Mesodermal cell (in vitro differentiated cells): ENCODE measurements around the gene OTUD4.
"Not testable (repeated sequence)": the region's sequence is repeated elsewhere in the genome, so short reads cannot be mapped to it uniquely, and the experiment has no call there.

ENCODE experiments used
- H3K27ac ChIP-seq: 2 replicates; pipeline ENCODE4 v1.7.0; 2013; ENCODE audit warnings: mild to moderate bottlenecking, low read depth, low read length, moderate library complexity; ENCODE audit not compliant: severe bottlenecking
- H3K36me3 ChIP-seq: 2 replicates; pipeline ENCODE4 v1.7.1; 2013; ENCODE audit warnings: mild to moderate bottlenecking, low read length, moderate library complexity; ENCODE audit not compliant: control insufficient read depth, insufficient read depth
- H3K4me1 ChIP-seq: one replicate; pipeline ENCODE4 v1.7.1; 2013; ENCODE audit warnings: mild to moderate bottlenecking, low read length; ENCODE audit not compliant: insufficient read depth, control insufficient read depth, poor library complexity, severe bottlenecking
- H3K4me3 ChIP-seq: 2 replicates; pipeline ENCODE4 v1.7.0; 2013; ENCODE audit warnings: low read length, control low read depth, mild to moderate bottlenecking; ENCODE audit not compliant: insufficient read depth, poor library complexity, severe bottlenecking; ENCODE audit errors: extremely low read depth
- H3K9me3 ChIP-seq: 2 replicates; pipeline ENCODE4 v1.7.1; 2013; ENCODE audit warnings: mild to moderate bottlenecking, low read length, moderate library complexity; ENCODE audit not compliant: control insufficient read depth
- WGBS, 2 experiments: methylation state at CpG; one replicate each; pipeline ENCODE4 v1.1.5; 2013; ENCODE audit warnings: missing lambda C conversion rate in 2 of 2; ENCODE audit not compliant: insufficient coverage in 2 of 2; 5-methylcytosine and 5-hydroxymethylcytosine counted together

The OTUD4 gene

GRCh38 chr4:145199051-145199716 lies 18.8 kb upstream of the OTUD4 start:
- Histone ChIP-seq H3K36me3 (no peaks in the 10 kb centered on the region), H3K9me3 (no peaks in the 10 kb centered on the region), H3K27ac (no peak overlapping the region), H3K4me3 (no peak overlapping the region), H3K4me1 (no peaks in the 10 kb centered on the region)
- 87 to 96% methylated on average over 5 to 6 of the region's 6 CpGs for WGBS, 2 experiments

GRCh38 chr4:145196747-145197146 lies 16.4 kb upstream of the OTUD4 start:
- Histone ChIP-seq H3K36me3 (no peaks in the 10 kb centered on the region), H3K9me3 (no peaks in the 10 kb centered on the region), H3K4me1 (no peaks in the 10 kb centered on the region), H3K27ac (no peak overlapping the region), H3K4me3 (no peak overlapping the region)
- 100% methylated on average over 1 of the region's 3 CpGs; no CpG with 5 or more reads in 1 of the 2 experiments for WGBS, 2 experiments

GRCh38 chr4:145195167-145195952 lies 15.0 kb upstream of the OTUD4 start:
- no peak overlapping the region for H3K4me3 ChIP-seq
- no peaks in the 10 kb centered on the region for H3K4me1 ChIP-seq
- H3K9me3 ChIP-seq = no peaks in the 10 kb centered on the region
- 89 to 100% methylated on average over 1 to 2 of the region's 3 CpGs for WGBS, 2 experiments
- H3K36me3 ChIP-seq = no peaks in the 10 kb centered on the region
- no peak overlapping the region for H3K27ac ChIP-seq

- Histone ChIP-seq H3K4me1 (no peaks in the 10 kb centered on the region), H3K27ac (no peak overlapping the region), H3K36me3 (no peaks in the 10 kb centered on the region), H3K9me3 (no peaks in the 10 kb centered on the region), H3K4me3 (no peak overlapping the region)
- WGBS, 2 experiments = no CpG with 5 or more reads among the region's 3 CpGs
These were observed 9.6 kb upstream of the OTUD4 start for GRCh38 chr4:145189981-145190380.

DNA sequence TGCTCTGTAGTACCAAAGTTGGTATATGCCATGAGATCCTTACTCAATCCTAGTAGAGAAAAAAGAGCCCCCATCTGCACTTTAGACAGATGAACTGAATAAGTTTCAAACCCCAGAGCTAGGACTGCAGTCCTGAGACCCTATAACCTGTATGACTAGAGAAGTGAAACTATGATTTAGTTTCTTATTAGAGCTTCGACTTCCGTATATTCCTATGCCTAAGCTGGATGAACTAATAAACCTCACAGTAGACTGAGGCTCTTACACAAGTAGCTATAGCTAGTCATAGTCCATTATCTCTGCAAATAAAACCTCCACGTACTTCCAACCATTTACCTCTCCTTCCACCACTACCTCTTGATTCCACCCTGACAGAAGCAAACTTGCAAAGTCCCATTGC lies 6.3 kb upstream of the OTUD4 start:
- Histone ChIP-seq H3K36me3 (no peaks in the 10 kb centered on the region), H3K9me3 (no peaks in the 10 kb centered on the region), H3K4me3 (no peak overlapping the region), H3K27ac (no peak overlapping the region), H3K4me1 (no peaks in the 10 kb centered on the region)
- WGBS, 2 experiments = 100% methylated on average over 2 of the region's 3 CpGs; no CpG with 5 or more reads in 1 of the 2 experiments

GRCh38 chr4:145183581-145183980 lies 3.2 kb upstream of the OTUD4 start:
- H3K4me3 ChIP-seq = no peak overlapping the region
- H3K4me1 ChIP-seq = no peaks in the 10 kb centered on the region
- 100% methylated on average over 2 of the region's 2 CpGs; no CpG with 5 or more reads in 1 of the 2 experiments for WGBS, 2 experiments
- no peaks in the 10 kb centered on the region for H3K9me3 ChIP-seq
- no peaks in the 10 kb centered on the region for H3K36me3 ChIP-seq
- H3K27ac ChIP-seq = no peak overlapping the region

- H3K4me1 ChIP-seq = no peaks in the 10 kb centered on the region
- no peaks in the 10 kb centered on the region for H3K9me3 ChIP-seq
- no peaks in the 10 kb centered on the region for H3K36me3 ChIP-seq
- WGBS, 2 experiments = 67 to 90% methylated on average over 1 to 2 of the region's 2 CpGs
- no peak overlapping the region for H3K4me3 ChIP-seq
- no peak overlapping the region for H3K27ac ChIP-seq
These were observed 2.6 kb upstream of the OTUD4 start for GRCh38 chr4:145183023-145183422.

DNA sequence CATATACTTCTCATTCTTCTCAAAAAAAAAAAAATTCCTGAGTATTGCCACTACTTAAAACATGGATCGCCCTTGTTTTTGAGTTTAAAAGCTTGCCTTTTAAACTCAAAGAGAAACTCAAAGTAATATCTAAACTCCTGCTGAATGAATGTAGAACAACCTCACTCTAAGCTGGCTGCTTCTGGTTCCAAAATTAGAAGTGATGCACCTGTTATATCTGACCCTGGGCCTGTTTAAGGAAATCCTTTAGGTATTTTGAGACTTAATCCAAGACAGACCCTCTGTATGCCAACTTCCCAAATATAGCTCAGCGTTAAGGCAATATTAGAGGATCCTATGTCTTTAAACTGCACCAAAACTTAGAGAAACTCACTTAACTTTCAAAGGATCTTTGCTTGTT lies 1.8 kb upstream of the OTUD4 start:
- peaks cover under 1% of the 10 kb centered on the region for H3K4me1 ChIP-seq
- 88% methylated on average over 1 of the region's 2 CpGs; no CpG with 5 or more reads in 1 of the 2 experiments for WGBS, 2 experiments
- H3K36me3 ChIP-seq = no peaks in the 10 kb centered on the region
- no peak overlapping the region for H3K4me3 ChIP-seq
- no peak overlapping the region for H3K27ac ChIP-seq
- H3K9me3 ChIP-seq = no peaks in the 10 kb centered on the region

- H3K4me3 ChIP-seq = peak overlapping the region; percentile 70
- H3K27ac ChIP-seq = peak overlapping the region; percentile 60
- H3K36me3 ChIP-seq = no peaks in the 10 kb centered on the region
- H3K4me1 ChIP-seq = peaks cover 6% of the 10 kb centered on the region
- no peaks in the 10 kb centered on the region for H3K9me3 ChIP-seq
- WGBS, 2 experiments = 37 to 38% methylated on average over 5 to 7 of the region's 7 CpGs
These were observed 707 bp upstream of the OTUD4 start for GRCh38 chr4:145181091-145181501.

DNA sequence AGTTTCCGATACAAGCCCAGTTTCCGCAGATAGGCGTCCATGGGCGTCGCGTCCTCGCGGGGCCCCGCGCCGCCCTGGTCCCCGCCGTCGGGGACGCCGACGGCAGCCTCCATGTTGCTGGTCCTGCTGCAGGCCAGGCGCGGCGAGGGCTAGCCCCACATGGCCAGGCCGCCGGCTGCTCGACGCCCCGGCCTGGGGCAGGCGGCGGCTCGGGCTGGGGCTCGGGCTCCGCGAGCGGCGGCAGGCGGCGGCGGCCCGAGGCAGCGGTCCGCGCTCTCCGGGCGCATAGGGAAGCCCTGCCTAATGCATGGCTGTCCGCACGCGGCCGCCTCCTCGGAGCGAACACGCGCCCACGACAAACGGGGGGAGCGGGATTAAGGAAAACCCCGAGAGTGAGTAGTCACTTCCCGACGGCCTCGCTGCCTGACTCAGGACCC lies 510 bp downstream of the OTUD4 start:
- not testable (repeated sequence) for H3K36me3 ChIP-seq, H3K4me1 ChIP-seq, H3K9me3 ChIP-seq
- H3K4me3 ChIP-seq = peak overlapping the region; percentile 70
- peak overlapping the region; percentile 86 for H3K27ac ChIP-seq
- WGBS, 2 experiments = 0% methylated on average over 14 to 45 of the region's 57 CpGs
